ENCODE results near the gene ANXA11.

The ANXA11 gene

GRCh38 chr10:80197972-80198916 is 7.1 kb downstream of the ANXA11 start:
- Histone ChIP-seq H3K9ac (ENCODE audit: low read length) (no peak overlapping the region), H2AFZ (ENCODE audit: low read length) (no peak overlapping the region), H3F3A (ENCODE audit: insufficient read depth, low read length) (no peaks in the 10 kb centered on the region), H3K27ac (ENCODE audit: low read depth, low read length, poor library complexity, severe bottlenecking) (peak overlapping the region; percentile 1), H4K20me1 (ENCODE audit: insufficient read depth, low read length) (no peaks in the 10 kb centered on the region), H3K9me3 (ENCODE audit: low read length) (no peaks in the 10 kb centered on the region), H3K4me1 (ENCODE audit: insufficient read depth, low read length, severe bottlenecking) (peaks cover 71% of the 10 kb centered on the region), H3K27me3 (ENCODE audit: insufficient read depth, low read length) (no peaks in the 10 kb centered on the region), H3K9me2 (ENCODE audit: low read depth, low read length) (no peaks in the 10 kb centered on the region), H3K79me2 (ENCODE audit: insufficient read depth, low read length) (peaks cover 92% of the 10 kb centered on the region), H3K36me3 (ENCODE audit: insufficient read depth, low read length) (peaks cover 17% of the 10 kb centered on the region; the same call in 1 of the 2 replicates), H3K4me3 (ENCODE audit: low read depth, low read length, poor library complexity, severe bottlenecking) (no peak overlapping the region), H3K4me2 (ENCODE audit: low read length) (peak overlapping the region; percentile 2; the same call in 1 of the 2 replicates)
- TF ChIP-seq CTCF (IDR thresholded peaks at IDR 0.05; ENCODE audit: low read length) = no peak

- H3K4me3 ChIP-seq (ENCODE audit: low read depth, low read length, poor library complexity, severe bottlenecking) = no peak overlapping the region
- H3K79me2 ChIP-seq (ENCODE audit: insufficient read depth, low read length) = peaks cover 93% of the 10 kb centered on the region
- H3K27ac ChIP-seq (ENCODE audit: low read depth, low read length, poor library complexity, severe bottlenecking) = peak overlapping the region; percentile 63
- H3K36me3 ChIP-seq (ENCODE audit: insufficient read depth, low read length) = peaks cover 23% of the 10 kb centered on the region
- H4K20me1 ChIP-seq (ENCODE audit: insufficient read depth, low read length) = no peaks in the 10 kb centered on the region
- H2AFZ ChIP-seq (ENCODE audit: low read length) = no peak overlapping the region
- no peaks in the 10 kb centered on the region for H3K27me3 ChIP-seq (ENCODE audit: insufficient read depth, low read length)
- no peaks in the 10 kb centered on the region for H3F3A ChIP-seq (ENCODE audit: insufficient read depth, low read length)
- H3K4me2 ChIP-seq (ENCODE audit: low read length) = peak overlapping the region; percentile 43; the same call in 1 of the 2 replicates
- peak overlapping the region; percentile 25; the same call in 1 of the 2 replicates for H3K9ac ChIP-seq (ENCODE audit: low read length)
- no peaks in the 10 kb centered on the region for H3K9me2 ChIP-seq (ENCODE audit: low read depth, low read length)
- H3K9me3 ChIP-seq (ENCODE audit: low read length) = 0 out of 2 replicates have a peak, but pooled peaks cover 8% of the 10 kb centered on the region
- TF ChIP-seq EZH2 (IDR thresholded peaks at IDR 0.05; ENCODE audit: borderline replicate concordance, low read length) = no peak
- no peak for TF ChIP-seq CTCF (IDR thresholded peaks at IDR 0.05; ENCODE audit: low read length)
- peaks cover 58% of the 10 kb centered on the region for H3K4me1 ChIP-seq (ENCODE audit: insufficient read depth, low read length, severe bottlenecking)
Measured at GRCh38 chr10:80196950-80197315, 8.4 kb downstream of the ANXA11 start.

- peak overlapping the region; percentile 63 for H3K27ac ChIP-seq (ENCODE audit: low read depth, low read length, poor library complexity, severe bottlenecking)
- peaks cover 94% of the 10 kb centered on the region for H3K79me2 ChIP-seq (ENCODE audit: insufficient read depth, low read length)
- H3K4me3 ChIP-seq (ENCODE audit: low read depth, low read length, poor library complexity, severe bottlenecking) = no peak overlapping the region
- H3K9me3 ChIP-seq (ENCODE audit: low read length) = 0 out of 2 replicates have a peak, but pooled peaks cover 8% of the 10 kb centered on the region
- TF ChIP-seq EZH2 (IDR thresholded peaks at IDR 0.05; ENCODE audit: borderline replicate concordance, low read length) = no peak
- no peak for TF ChIP-seq CTCF (IDR thresholded peaks at IDR 0.05; ENCODE audit: low read length)
- H2AFZ ChIP-seq (ENCODE audit: low read length) = no peak overlapping the region
- H3K27me3 ChIP-seq (ENCODE audit: insufficient read depth, low read length) = no peaks in the 10 kb centered on the region
- H4K20me1 ChIP-seq (ENCODE audit: insufficient read depth, low read length) = no peaks in the 10 kb centered on the region
- H3K9ac ChIP-seq (ENCODE audit: low read length) = peak overlapping the region; percentile 25; the same call in 1 of the 2 replicates
- H3K36me3 ChIP-seq (ENCODE audit: insufficient read depth, low read length) = peaks cover 28% of the 10 kb centered on the region
- H3K4me1 ChIP-seq (ENCODE audit: insufficient read depth, low read length, severe bottlenecking) = peaks cover 52% of the 10 kb centered on the region
- peak overlapping the region; percentile 43; the same call in 1 of the 2 replicates for H3K4me2 ChIP-seq (ENCODE audit: low read length)
- no peaks in the 10 kb centered on the region for H3F3A ChIP-seq (ENCODE audit: insufficient read depth, low read length)
- H3K9me2 ChIP-seq (ENCODE audit: low read depth, low read length) = no peaks in the 10 kb centered on the region
Measured at GRCh38 chr10:80196270-80196949, 8.9 kb downstream of the ANXA11 start.

Data from OCI-LY1 (cell line).